ENCODE data around the gene AGBL1. TPM values are rescaled to one million over a fixed set of nuclear protein-coding genes. Genes with fewer than 3 reads are reported as not detected.

AGBL1 gene
- total and polyA plus RNA-seq, 4 donors = not detected

GRCh38 chr15:86813892-86814291 is 734.2 kb downstream of the AGBL1 start:
- TF ChIP-seq, protein P1, sequence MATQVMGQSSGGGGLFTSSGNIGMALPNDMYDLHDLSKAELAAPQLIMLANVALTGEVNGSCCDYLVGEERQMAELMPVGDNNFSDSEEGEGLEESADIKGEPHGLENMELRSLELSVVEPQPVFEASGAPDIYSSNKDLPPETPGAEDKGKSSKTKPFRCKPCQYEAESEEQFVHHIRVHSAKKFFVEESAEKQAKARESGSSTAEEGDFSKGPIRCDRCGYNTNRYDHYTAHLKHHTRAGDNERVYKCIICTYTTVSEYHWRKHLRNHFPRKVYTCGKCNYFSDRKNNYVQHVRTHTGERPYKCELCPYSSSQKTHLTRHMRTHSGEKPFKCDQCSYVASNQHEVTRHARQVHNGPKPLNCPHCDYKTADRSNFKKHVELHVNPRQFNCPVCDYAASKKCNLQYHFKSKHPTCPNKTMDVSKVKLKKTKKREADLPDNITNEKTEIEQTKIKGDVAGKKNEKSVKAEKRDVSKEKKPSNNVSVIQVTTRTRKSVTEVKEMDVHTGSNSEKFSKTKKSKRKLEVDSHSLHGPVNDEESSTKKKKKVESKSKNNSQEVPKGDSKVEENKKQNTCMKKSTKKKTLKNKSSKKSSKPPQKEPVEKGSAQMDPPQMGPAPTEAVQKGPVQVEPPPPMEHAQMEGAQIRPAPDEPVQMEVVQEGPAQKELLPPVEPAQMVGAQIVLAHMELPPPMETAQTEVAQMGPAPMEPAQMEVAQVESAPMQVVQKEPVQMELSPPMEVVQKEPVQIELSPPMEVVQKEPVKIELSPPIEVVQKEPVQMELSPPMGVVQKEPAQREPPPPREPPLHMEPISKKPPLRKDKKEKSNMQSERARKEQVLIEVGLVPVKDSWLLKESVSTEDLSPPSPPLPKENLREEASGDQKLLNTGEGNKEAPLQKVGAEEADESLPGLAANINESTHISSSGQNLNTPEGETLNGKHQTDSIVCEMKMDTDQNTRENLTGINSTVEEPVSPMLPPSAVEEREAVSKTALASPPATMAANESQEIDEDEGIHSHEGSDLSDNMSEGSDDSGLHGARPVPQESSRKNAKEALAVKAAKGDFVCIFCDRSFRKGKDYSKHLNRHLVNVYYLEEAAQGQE (IDR thresholded peaks at IDR 0.05) = no peak
- no peak for TF ChIP-seq EGR1 (IDR thresholded peaks at IDR 0.05; ENCODE audit: low read depth in 2 of 2)
- no peak for TF ChIP-seq JUND (IDR thresholded peaks at IDR 0.05)
- TF ChIP-seq, protein P2, sequence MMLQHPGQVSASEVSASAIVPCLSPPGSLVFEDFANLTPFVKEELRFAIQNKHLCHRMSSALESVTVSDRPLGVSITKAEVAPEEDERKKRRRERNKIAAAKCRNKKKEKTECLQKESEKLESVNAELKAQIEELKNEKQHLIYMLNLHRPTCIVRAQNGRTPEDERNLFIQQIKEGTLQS (IDR thresholded peaks at IDR 0.05) = no peak
- TF ChIP-seq YY1 (IDR thresholded peaks at IDR 0.05) = no peak
- no peak for TF ChIP-seq ZBTB33 (IDR thresholded peaks at IDR 0.05)
- TF ChIP-seq RXRA (IDR thresholded peaks at IDR 0.05) = no peak
- no peak for TF ChIP-seq TAF1 (conservative IDR thresholded peaks at IDR 0.05)
- WGBS = 88% methylated on average over 7 of the region's 7 CpGs
- no peak overlapping the region for H3K4me3 ChIP-seq (ENCODE audit: low read depth in 1 of 3, low read length in 3 of 3)
- no peak overlapping the region for H3K9ac ChIP-seq (ENCODE audit: low read depth in 1 of 2, low read length in 2 of 2)
- no peaks in the 10 kb centered on the region for H3K9me3 ChIP-seq (ENCODE audit: control insufficient read depth in 4 of 4, low read length in 3 of 4)
- DNase-seq (ENCODE audit: low spot score) = no peak
- H3K36me3 ChIP-seq (ENCODE audit: control insufficient read depth in 4 of 4, insufficient read depth in 3 of 4, low read depth in 1 of 4, low read length in 3 of 4) = no peaks in the 10 kb centered on the region
- no peak overlapping the region for H3K27ac ChIP-seq (ENCODE audit: low read depth in 1 of 2, low read length in 2 of 2)
- no peaks in the 10 kb centered on the region for H3K4me1 ChIP-seq (ENCODE audit: control insufficient read depth in 4 of 4, insufficient read depth in 4 of 4, low read length in 3 of 4)
- H3K27me3 ChIP-seq (ENCODE audit: control insufficient read depth in 4 of 4, insufficient read depth in 4 of 4, low read length in 3 of 4) = no peaks in the 10 kb centered on the region

- WGBS = 81% methylated on average over 1 of the region's 1 CpG
- Histone ChIP-seq H3K27ac (ENCODE audit: low read depth in 1 of 2, low read length in 2 of 2) (no peak overlapping the region), H3K36me3 (ENCODE audit: control insufficient read depth in 4 of 4, insufficient read depth in 3 of 4, low read depth in 1 of 4, low read length in 3 of 4) (no peaks in the 10 kb centered on the region), H3K4me3 (ENCODE audit: low read depth in 1 of 3, low read length in 3 of 3) (no peak overlapping the region), H3K4me1 (ENCODE audit: control insufficient read depth in 4 of 4, insufficient read depth in 4 of 4, low read length in 3 of 4) (no peaks in the 10 kb centered on the region), H3K9me3 (ENCODE audit: control insufficient read depth in 4 of 4, low read length in 3 of 4) (no peaks in the 10 kb centered on the region), H3K27me3 (ENCODE audit: control insufficient read depth in 4 of 4, insufficient read depth in 4 of 4, low read length in 3 of 4) (no peaks in the 10 kb centered on the region), H3K9ac (ENCODE audit: low read depth in 1 of 2, low read length in 2 of 2) (no peak overlapping the region)
- no peak for DNase-seq (ENCODE audit: low spot score)
- no peak for TF ChIP-seq ZBTB33 (IDR thresholded peaks at IDR 0.05)
- no peak for TF ChIP-seq SP1 (IDR thresholded peaks at IDR 0.05)
Measured at GRCh38 chr15:86829245-86829644, 749.6 kb downstream of the AGBL1 start.

DNA sequence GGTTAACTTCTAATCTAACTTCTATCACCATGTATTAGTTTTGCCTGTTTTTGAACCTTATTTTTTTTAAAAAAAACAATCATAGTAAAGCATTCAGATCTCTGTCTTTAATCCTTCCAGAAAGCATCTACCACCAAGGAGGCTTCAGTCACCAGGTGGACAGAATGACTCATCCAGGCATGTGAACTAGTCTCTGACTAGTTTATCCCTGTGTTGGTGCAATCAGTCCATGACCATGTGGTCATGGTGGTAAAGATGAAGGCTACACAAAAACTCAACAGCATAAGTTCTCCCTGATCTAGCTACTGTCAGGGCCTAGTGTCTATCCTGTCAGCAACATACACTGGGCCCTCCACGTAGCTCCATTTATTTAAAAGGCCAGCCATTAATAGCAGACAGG is 750.6 kb downstream of the AGBL1 start:
- no peaks in the 10 kb centered on the region for H3K36me3 ChIP-seq (ENCODE audit: control insufficient read depth in 4 of 4, insufficient read depth in 3 of 4, low read depth in 1 of 4, low read length in 3 of 4)
- no peak for TF ChIP-seq GABPA (IDR thresholded peaks at IDR 0.05 in 1 of 2, conservative IDR thresholded peaks at IDR 0.05 in 1 of 2)
- TF ChIP-seq HNF4A (conservative IDR thresholded peaks at IDR 0.05) = no peak
- no peak for TF ChIP-seq NR2F2 (IDR thresholded peaks at IDR 0.05)
- no peak for TF ChIP-seq FOXA1 (IDR thresholded peaks at IDR 0.05)
- TF ChIP-seq, protein P1 (IDR thresholded peaks at IDR 0.05) = no peak
- no peak for TF ChIP-seq MAX (IDR thresholded peaks at IDR 0.05)
- TF ChIP-seq SP1 (IDR thresholded peaks at IDR 0.05) = no peak
- no peak for TF ChIP-seq JUND (IDR thresholded peaks at IDR 0.05)
- no peaks in the 10 kb centered on the region for H3K27me3 ChIP-seq (ENCODE audit: control insufficient read depth in 4 of 4, insufficient read depth in 4 of 4, low read length in 3 of 4)
- no peaks in the 10 kb centered on the region for H3K4me1 ChIP-seq (ENCODE audit: control insufficient read depth in 4 of 4, insufficient read depth in 4 of 4, low read length in 3 of 4)
- DNase-seq (ENCODE audit: low spot score) = no peak
- no peak overlapping the region for H3K4me3 ChIP-seq (ENCODE audit: low read depth in 1 of 3, low read length in 3 of 3)
- WGBS = 88% methylated on average over 1 of the region's 1 CpG
- H3K9me3 ChIP-seq (ENCODE audit: control insufficient read depth in 4 of 4, low read length in 3 of 4) = no peaks in the 10 kb centered on the region
- H3K9ac ChIP-seq (ENCODE audit: low read depth in 1 of 2, low read length in 2 of 2) = no peak overlapping the region
- no peak overlapping the region for H3K27ac ChIP-seq (ENCODE audit: low read depth in 1 of 2, low read length in 2 of 2)
